B cell (primary cell): ENCODE measurements around the gene TXNDC17. TPM values are rescaled to one million over a fixed set of nuclear protein-coding genes. Genes with fewer than 3 reads are reported as not detected.

Experiments used
- ATAC-seq: fragments of 200-7000 bp; cut with Tn5 transposase; one replicate; pipeline ENCODE4 v1.10.0; 2021; ENCODE audit warnings: low read depth, mild to moderate bottlenecking, moderate number of reproducible peaks, moderate library complexity
- CTCF ChIA-PET: fragments of 350-600 bp; sonication (Branson Sonifier 250); formaldehyde crosslinking; loops from one replicate; lab custom pipeline; 2021; ENCODE audit warnings: antibody characterized with exemption, inconsistent platforms; lab: Charles Lee
- POLR2A ChIA-PET: fragments of 350-600 bp; sonication (Branson Sonifier 250); formaldehyde crosslinking; loops from one replicate; lab custom pipeline; 2021; ENCODE audit warnings: antibody characterized with exemption; lab: Charles Lee
- DNase-seq: peaks from one replicate; pipeline ENCODE4 v3.0.0; 2013
- H2AFZ ChIP-seq: 2 replicates; pipeline ENCODE4 v1.6.1; 2012; ENCODE audit warnings: mild to moderate bottlenecking, low read depth, low read length; ENCODE audit not compliant: insufficient read depth, poor library complexity, severe bottlenecking
- H3K27ac ChIP-seq, 2 donors: 1 replicate in 1 of 2; 2 replicates in 1 of 2; pipeline ENCODE4 v1.5.1; 2012 to 2013; ENCODE audit warnings: low read length in 2 of 2, mild to moderate bottlenecking in 2 of 2, moderate library complexity in 1 of 2
- H3K27me3 ChIP-seq, 4 experiments: fragments of 200-600 bp in 1 of 4; sonication (generic) in 1 of 4; replicated peaks in 1 of 4; 1 replicate in 2 of 4; 2 replicates in 2 of 4; pipeline versions ENCODE4 v1.6.1 to v1.7.0; 2013 to 2016; ENCODE audit warnings: low read length in 3 of 4, mild to moderate bottlenecking in 2 of 4, mixed read lengths in 1 of 4, moderate library complexity in 1 of 4; ENCODE audit not compliant: insufficient read depth in 4 of 4, control insufficient read depth in 3 of 4; ENCODE audit errors: control extremely low read depth in 1 of 4
- H3K36me3 ChIP-seq, 2 experiments: replicated peaks in 1 of 2; 1 replicate in 1 of 2; 2 replicates in 1 of 2; pipeline versions ENCODE4 v1.6.1 to v1.7.1; 2013; ENCODE audit warnings: low read length in 1 of 2; ENCODE audit not compliant: insufficient read depth in 2 of 2, control insufficient read depth in 1 of 2; ENCODE audit errors: control extremely low read depth in 1 of 2, extremely low read depth in 1 of 2
- H3K4me1 ChIP-seq, 2 donors: fragments of 200-600 bp in 1 of 2; sonication (generic) in 1 of 2; 1 replicate in 1 of 2; 2 replicates in 1 of 2; pipeline versions ENCODE4 v1.5.1 to v1.6.1; 2013 to 2017; ENCODE audit warnings: low read length in 2 of 2; ENCODE audit not compliant: control insufficient read depth in 2 of 2, insufficient read depth in 2 of 2
- H3K4me2 ChIP-seq: replicated peaks from 2 replicates; pipeline ENCODE3; 2012; ENCODE audit warnings: mild to moderate bottlenecking, low read depth, low read length; ENCODE audit not compliant: poor library complexity, severe bottlenecking
- H3K4me3 ChIP-seq, 5 experiments: fragments of 200-600 bp in 1 of 5; sonication (generic) in 1 of 5; 1 replicate in 3 of 5; 2 replicates in 2 of 5; pipeline versions ENCODE4 v1.5.1 to v1.7.0; 2011 to 2016; ENCODE audit warnings: low read length in 4 of 5, mild to moderate bottlenecking in 4 of 5, low read depth in 2 of 5, control low read depth in 1 of 5, moderate library complexity in 1 of 5; ENCODE audit not compliant: insufficient read depth in 1 of 5; ENCODE audit errors: control extremely low read depth in 1 of 5, extremely low read depth in 1 of 5
- H3K79me2 ChIP-seq: fragments of 200-600 bp; sonication (generic); one replicate; pipeline ENCODE4 v1.6.0; 2016; ENCODE audit warnings: low read length; ENCODE audit not compliant: control insufficient read depth, insufficient read depth
- H3K9ac ChIP-seq: fragments of 200-600 bp; sonication (generic); 2 replicates; pipeline ENCODE4 v1.6.1; 2017; ENCODE audit warnings: mild to moderate bottlenecking, low read length, moderate library complexity
- H3K9me3 ChIP-seq, 3 donors: one replicate each; pipeline versions ENCODE4 v1.6.1 to v1.7.1; 2013; ENCODE audit warnings: low read length in 2 of 3; ENCODE audit not compliant: control insufficient read depth in 2 of 3, insufficient read depth in 1 of 3; ENCODE audit errors: control extremely low read depth in 1 of 3
- H4K20me1 ChIP-seq: 2 replicates; pipeline ENCODE4 v1.6.0; 2012; ENCODE audit warnings: mild to moderate bottlenecking, low read length; ENCODE audit not compliant: insufficient read depth, control insufficient read depth, poor library complexity, severe bottlenecking
- H3K27ac Mint-ChIP-seq: one replicate; pipeline ENCODE4 v1.8.0; 2021; ENCODE audit warnings: mixed read lengths
- H3K27me3 Mint-ChIP-seq: one replicate; pipeline ENCODE4 v1.8.0; 2021; ENCODE audit warnings: mixed read lengths
- H3K4me1 Mint-ChIP-seq: one replicate; pipeline ENCODE4 v1.8.0; 2021; ENCODE audit warnings: mixed read lengths
- H3K4me3 Mint-ChIP-seq: one replicate; pipeline ENCODE4 v1.8.0; 2021; ENCODE audit warnings: mixed read lengths
- H3K9me3 Mint-ChIP-seq: one replicate; pipeline ENCODE4 v1.8.0; 2022; ENCODE audit warnings: mixed read lengths; ENCODE audit not compliant: insufficient read depth
- CTCF ChIP-seq: fragments of 200-600 bp; IDR thresholded peaks from one replicate; pipeline ENCODE4 v1.8.0; 2022; ENCODE audit warnings: antibody characterized with exemption, mild to moderate bottlenecking
- EZH2 ChIP-seq: IDR thresholded peaks from 2 replicates; pipeline ENCODE4 v1.6.1; 2012; ENCODE audit warnings: borderline replicate concordance, low read depth, mild to moderate bottlenecking, moderate library complexity, low read length; ENCODE audit not compliant: insufficient read depth, poor library complexity, severe bottlenecking
- whole genome bisulfite sequencing: methylation state at CpG from one replicate; pipeline ENCODE4 v1.1.5; 2013; ENCODE audit warnings: missing lambda C conversion rate; ENCODE audit not compliant: insufficient coverage; 5-methylcytosine and 5-hydroxymethylcytosine counted together
- intact Hi-C: fragments of 100-400 bp; cut with micrococcal nuclease; formaldehyde crosslinking; loops from one replicate; pipeline ENCODE4 v1.10.0; 2022
- polyA plus RNA-seq: library from polyadenylated mRNA; depleted of rRNA; stranded (reverse); fragments of >200 nt; gene quantifications from 2 replicates; pipeline ENCODE4 v1.2.3, GENCODE V29; 2012
- total RNA-seq, 2 donors: library from RNA; stranded (reverse); fragments of 120-200 nt in 1 of 2; gene quantifications; 1 replicate in 1 of 2; 2 replicates in 1 of 2; pipeline versions ENCODE4 v1.2.3 to v1.2.4, GENCODE V29; 2013 to 2022

Gene TXNDC17
- total and polyA plus RNA-seq, 2 donors (not counting 1 experiment from before 2014, with no cell fraction given), result 19.5 to 33.7 TPM

- no peak overlapping the region for H2AFZ ChIP-seq
- ChIA-PET CTCF (no interaction called here), POLR2A (no interaction called here)
- no peaks in the 10 kb centered on the region for H3K4me1 ChIP-seq
- H3K9me3 Mint-ChIP-seq, result no peaks in the 10 kb centered on the region
- H3K27me3 ChIP-seq, result no peaks in the 10 kb centered on the region
- peaks cover 16 to 49% of the 10 kb centered on the region in 2 experiments for H3K36me3 ChIP-seq
- no peaks in the 10 kb centered on the region for H3K9me3 ChIP-seq
- H4K20me1 ChIP-seq, result no peaks in the 10 kb centered on the region
- intact Hi-C loops, result no loop called here
- WGBS, result no CpG with 5 or more reads among the region's 1 CpG
- TF ChIP-seq EZH2 (no peak), CTCF (no peak)
- ATAC-seq (no peak), DNase-seq (no peak)
- H3K27ac Mint-ChIP-seq, result no peak overlapping the region
- H3K9ac ChIP-seq, result no peak overlapping the region
- H3K4me2 ChIP-seq, result no peak overlapping the region
- H3K4me3 Mint-ChIP-seq, result no peak overlapping the region
- no peaks in the 10 kb centered on the region for H3K4me1 Mint-ChIP-seq
- no peak overlapping the region for H3K27ac ChIP-seq
- H3K27me3 Mint-ChIP-seq, result no peaks in the 10 kb centered on the region
- H3K4me3 ChIP-seq, result no peak overlapping the region
- H3K79me2 ChIP-seq, result peaks cover 3% of the 10 kb centered on the region
These were observed 10.5 kb upstream of the TXNDC17 start for GRCh38 chr17:6630390-6630789.

- no peak for TF ChIP-seq EZH2
- no peak for TF ChIP-seq CTCF
- Histone ChIP-seq H3K4me1 (no peaks in the 10 kb centered on the region), H3K36me3 (peaks cover 11 to 40% of the 10 kb centered on the region in 2 experiments), H3K9me3 (no peaks in the 10 kb centered on the region), H3K27me3 (no peaks in the 10 kb centered on the region), H3K27ac (no peak overlapping the region), H3K4me2 (no peak overlapping the region), H3K9ac (no peak overlapping the region), H3K79me2 (peaks cover 3% of the 10 kb centered on the region), H3K4me3 (no peak overlapping the region), H2AFZ (no peak overlapping the region), H4K20me1 (no peaks in the 10 kb centered on the region)
- Mint-ChIP-seq H3K27me3 (no peaks in the 10 kb centered on the region), H3K4me3 (no peak overlapping the region), H3K9me3 (no peaks in the 10 kb centered on the region), H3K4me1 (no peaks in the 10 kb centered on the region), H3K27ac (no peak overlapping the region)
- ChIA-PET CTCF (no interaction called here), POLR2A (no interaction called here)
- no peak for ATAC-seq
- DNase-seq, result no peak
- intact Hi-C loops, result no loop called here
These were observed 8.3 kb upstream of the TXNDC17 start for GRCh38 chr17:6632530-6632929.
